HEK293T (cell line): ENCODE data around the gene MUSTN1.

Source experiments
- BHLHE40 ChIP-seq: fragments of 450-650 bp; IDR thresholded peaks from 2 replicates; pipeline ENCODE4 v1.6.1; 2016; ENCODE audit warnings: mild to moderate bottlenecking, moderate library complexity, borderline replicate concordance
- ELF4 ChIP-seq: fragments of 450-650 bp; IDR thresholded peaks from 2 replicates; pipeline ENCODE4 v1.6.1; 2017; ENCODE audit warnings: antibody characterized with exemption
- FOXA1 ChIP-seq: fragments of 450-650 bp; IDR thresholded peaks from 2 replicates; pipeline ENCODE4 v1.6.1; 2016; ENCODE audit warnings: mild to moderate bottlenecking
- FOXK2 ChIP-seq: fragments of 450-650 bp; IDR thresholded peaks from 2 replicates; pipeline ENCODE4 v1.6.1; 2016; ENCODE audit warnings: mild to moderate bottlenecking
- FOXM1 ChIP-seq: fragments of 450-650 bp; IDR thresholded peaks from 2 replicates; pipeline ENCODE4 v1.6.1; 2017; ENCODE audit warnings: mild to moderate bottlenecking, borderline replicate concordance
- LEF1 ChIP-seq: fragments of 450-650 bp; IDR thresholded peaks from 2 replicates; pipeline ENCODE4 v1.6.1; 2017; ENCODE audit warnings: mild to moderate bottlenecking, borderline replicate concordance
- NFRKB ChIP-seq: fragments of 450-650 bp; IDR thresholded peaks from 2 replicates; pipeline ENCODE4 v1.6.1; 2016; ENCODE audit warnings: mild to moderate bottlenecking, moderate library complexity
- PKNOX1 ChIP-seq: fragments of 450-650 bp; IDR thresholded peaks from 2 replicates; pipeline ENCODE4 v1.6.1; 2016
- SP1 ChIP-seq: fragments of 450-650 bp; IDR thresholded peaks from 2 replicates; pipeline ENCODE4 v1.6.1; 2017
- SUZ12 ChIP-seq: fragments of 450-650 bp; IDR thresholded peaks from 2 replicates; pipeline ENCODE4 v1.6.1; 2016; ENCODE audit warnings: mild to moderate bottlenecking
- TARDBP ChIP-seq: fragments of 450-650 bp; IDR thresholded peaks from 2 replicates; pipeline ENCODE4 v1.6.1; 2016
- ZNF384 ChIP-seq: fragments of 450-650 bp; IDR thresholded peaks from 2 replicates; pipeline ENCODE4 v1.6.1; 2016

DNA sequence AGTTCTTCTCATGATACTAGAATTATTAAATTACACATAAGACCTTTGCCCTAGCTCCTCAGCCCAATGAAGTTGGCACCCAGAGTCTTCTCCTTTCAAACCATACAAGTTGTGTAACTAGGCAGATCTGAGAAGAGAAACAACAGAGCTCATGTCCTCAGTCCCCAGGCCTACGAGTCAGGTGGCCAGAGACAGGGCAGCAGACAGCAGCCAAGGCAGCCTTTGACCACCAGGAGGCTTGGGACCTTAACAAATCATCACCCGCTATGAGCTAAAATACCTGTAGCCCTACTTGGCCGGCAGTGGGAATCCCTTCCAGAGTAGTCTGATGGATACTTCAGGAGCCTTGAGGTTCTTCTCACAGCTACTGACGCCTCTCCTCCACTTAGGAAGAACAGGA lies 44.3 kb upstream of the MUSTN1 start:
- TF ChIP-seq FOXM1 (no peak), ZNF384 (no peak), PKNOX1 (no peak), ELF4 (no peak), FOXA1 (no peak), FOXK2 (no peak), TARDBP (no peak), SP1 (no peak), NFRKB (no peak), LEF1 (no peak), SUZ12 (no peak), BHLHE40 (no peak)
